Ovary (tissue), 9 donors: Measurements from ENCODE around the gene POLA2. TPM values are rescaled to one million over a fixed set of nuclear protein-coding genes. Genes with fewer than 3 reads are reported as not detected.

Source experiments
- DNase-seq, 5 donors: peaks; one replicate each; pipeline ENCODE4 v3.0.0-alpha.2; 2019 to 2020
- H3K27ac ChIP-seq, 2 donors: fragments of 200-600 bp; one replicate each; pipeline versions ENCODE4 v1.5.1 to v1.8.0; 2019 to 2022
- H3K27me3 ChIP-seq: fragments of 200-600 bp; one replicate; pipeline ENCODE4 v1.8.0; 2022
- H3K36me3 ChIP-seq: fragments of 200-600 bp; sonication (generic); one replicate; pipeline ENCODE4 v1.5.1; 2019
- H3K4me1 ChIP-seq: one replicate; pipeline ENCODE4 v1.8.1; 2013; ENCODE audit warnings: mild to moderate bottlenecking, moderate library complexity; ENCODE audit not compliant: insufficient read depth
- H3K4me3 ChIP-seq: fragments of 200-600 bp; sonication (generic); one replicate; pipeline ENCODE4 v1.5.1; 2017
- H3K9me3 ChIP-seq, 2 donors: fragments of 200-600 bp in 1 of 2; sonication (generic) in 1 of 2; one replicate each; pipeline versions ENCODE4 v1.5.1 to v1.8.1; 2013 to 2019; ENCODE audit warnings: mild to moderate bottlenecking in 1 of 2, moderate library complexity in 1 of 2
- CTCF ChIP-seq, 3 donors: fragments of 450-650 bp in 2 of 3; fragments of 200-600 bp in 1 of 3; IDR thresholded peaks; one replicate each; pipeline versions ENCODE4 v1.5.1 to v1.8.0; 2016 to 2022; ENCODE audit warnings: antibody characterized with exemption in 3 of 3, mild to moderate bottlenecking in 1 of 3
- EP300 ChIP-seq: sonication (generic); formaldehyde crosslinking; IDR thresholded peaks from one replicate; pipeline ENCODE4 v1.6.1; 2017; ENCODE audit warnings: antibody characterized with exemption
- POLR2A ChIP-seq: fragments of 450-650 bp; IDR thresholded peaks from one replicate; pipeline ENCODE4 v1.6.1; 2017; ENCODE audit warnings: antibody characterized with exemption, mild to moderate bottlenecking, moderate library complexity
- WGBS, 3 donors: extraction: QIAGEN DNeasy Blood & Tissue Kit in 1 of 3; methylation state at CpG; one replicate each; pipeline versions ENCODE4 v1.1.5 to v1.1.7; 2013 to 2017; 5-methylcytosine and 5-hydroxymethylcytosine counted together
- intact Hi-C, 4 donors: fragments of 100-400 bp; cut with DNase I; formaldehyde crosslinking; loops; one replicate each; pipeline versions ENCODE4 v1.11.0 to v1.15.1; 2022 to 2023
- polyA plus RNA-seq, 2 donors: library from polyadenylated mRNA; stranded (reverse); fragments of 200-250 nt in 1 of 2; fragments of 350-450 nt in 1 of 2; fragmentation: Illumina TruSeq in 1 of 2; extraction: RNeasy Lipid Tissue Mini Kit (QIAGEN cat#74804) in 1 of 2; gene quantifications; one replicate each; pipeline ENCODE4 v1.2.3, GENCODE V29; 2013 to 2014
- total RNA-seq, 7 donors: library from RNA; depleted of rRNA in 2 of 7; stranded (reverse); fragments of >200 nt in 2 of 7; fragmentation: NEBNext Ultra II Directional in 3 of 7; extraction: Animal tissue kit (Norgen Biotek cat#: 25700) in 3 of 7; gene quantifications; one replicate each; pipeline versions ENCODE4 v1.1.0 to v1.2.4, GENCODE V29; 2016 to 2023
- donor health status: DM: no; HTN: no; CAD: no; lungs with moderate emphysema.
- donor health status: DM: no; HTN: no; CAD: no.
- donor health status: Bipolar disorder and iron deficiency.
- donor health status: DM: yes; HTN: yes; CAD: no.
- donor health status: DM: no; HTN: no; CAD: no.
- donor health status: DM: yes; HTN: yes; CAD: no.

The POLA2 gene
- total and polyA plus RNA-seq, 9 donors = 4.5 to 13.3 (median 8.6) TPM

- no peaks in the 10 kb centered on the region for H3K36me3 ChIP-seq
- DNase-seq = no peak
- no peak overlapping the region for H3K27ac ChIP-seq
- TF ChIP-seq CTCF (IDR thresholded peaks at IDR 0.05) (no peak), POLR2A (no peak), EP300 (no peak)
- H3K4me3 ChIP-seq = no peak overlapping the region
- WGBS, 3 donors = 82 to 86% (median 85%) methylated on average over 9 of the region's 9 CpGs
- H3K4me1 ChIP-seq = no peaks in the 10 kb centered on the region
- intact Hi-C loops = loop anchor here in 1 of 4 donors (2.0 kb wide), 1 partner anchor 23 kb away; no protein-coding TSS in a partner anchor
- no peaks in the 10 kb centered on the region for H3K27me3 ChIP-seq
- H3K9me3 ChIP-seq = no peaks in the 10 kb centered on the region
Measured at GRCh38 chr11:65251476-65251875, 10.3 kb upstream of the POLA2 start.

- no peaks in the 10 kb centered on the region for H3K36me3 ChIP-seq
- WGBS, 3 donors = 53 to 64% (median 64%) methylated on average over 6 of the region's 6 CpGs
- no peaks in the 10 kb centered on the region for H3K4me1 ChIP-seq
- no peaks in the 10 kb centered on the region for H3K9me3 ChIP-seq
- TF ChIP-seq CTCF (IDR thresholded peaks at IDR 0.05) (no peak), POLR2A (no peak), EP300 (no peak)
- DNase-seq = no peak
- H3K27ac ChIP-seq = no peak overlapping the region
- H3K27me3 ChIP-seq = no peaks in the 10 kb centered on the region
- H3K4me3 ChIP-seq = no peak overlapping the region
- intact Hi-C loops = no loop called here
Measured at GRCh38 chr11:65254724-65255123, 7.0 kb upstream of the POLA2 start.

- H3K27me3 ChIP-seq = no peaks in the 10 kb centered on the region
- DNase-seq = no peak
- no peak overlapping the region for H3K4me3 ChIP-seq
- intact Hi-C loops = no loop called here
- TF ChIP-seq EP300 = no peak
- no peaks in the 10 kb centered on the region for H3K9me3 ChIP-seq
- H3K4me1 ChIP-seq = peaks cover 4% of the 10 kb centered on the region
- 80 to 83% (median 82%) methylated on average over 5 of the region's 5 CpGs for WGBS, 3 donors
- H3K36me3 ChIP-seq = no peaks in the 10 kb centered on the region
- H3K27ac ChIP-seq = no peak overlapping the region
Measured at GRCh38 chr11:65258988-65259387, 2.8 kb upstream of the POLA2 start.

GRCh38 chr11:65260302-65260701 lies 1.5 kb upstream of the POLA2 start:
- intact Hi-C loops = no loop called here
- no peak overlapping the region for H3K4me3 ChIP-seq
- peak in 2 of 5 donors; percentile 34 to 40 for DNase-seq
- TF ChIP-seq EP300 (no peak), POLR2A (no peak), CTCF (IDR thresholded peaks at IDR 0.05) (no peak)
- peaks cover 4% of the 10 kb centered on the region for H3K4me1 ChIP-seq
- H3K36me3 ChIP-seq = no peaks in the 10 kb centered on the region
- H3K27ac ChIP-seq = no peak overlapping the region
- no peaks in the 10 kb centered on the region for H3K9me3 ChIP-seq
- H3K27me3 ChIP-seq = no peaks in the 10 kb centered on the region
- WGBS, 3 donors = 93 to 95% (median 93%) methylated on average over 17 of the region's 17 CpGs

GRCh38 chr11:65260756-65261590 lies 789 bp upstream of the POLA2 start:
- Histone ChIP-seq H3K27me3 (no peaks in the 10 kb centered on the region), H3K4me3 (peak overlapping the region; percentile 66), H3K4me1 (peaks cover 4% of the 10 kb centered on the region), H3K9me3 (no peaks in the 10 kb centered on the region), H3K27ac (peak overlapping the region in 1 of 2 donors; percentile 78), H3K36me3 (no peaks in the 10 kb centered on the region)
- DNase-seq = peak in 1 of 5 donors; percentile 32
- no peak for TF ChIP-seq POLR2A
- intact Hi-C loops = no loop called here
- WGBS, 3 donors = 57 to 60% (median 60%) methylated on average over 26 of the region's 26 CpGs
